ENCODE measurements around the gene FARP1.

The FARP1 gene

GRCh38 chr13:98224557-98224956 lies 81.7 kb downstream of the FARP1 start:
- TF ChIP-seq ZNF416 (tag by site-specific recombination; IDR thresholded peaks at IDR 0.05) = no peak
- TF ChIP-seq ZNF23 (tag by site-specific recombination; IDR thresholded peaks at IDR 0.05; ENCODE audit: borderline replicate concordance) = no peak
- no peak for TF ChIP-seq ZEB2 (tag by site-specific recombination; IDR thresholded peaks at IDR 0.05)
- no peak for TF ChIP-seq ZNF777 (tag by site-specific recombination; IDR thresholded peaks at IDR 0.05; ENCODE audit: borderline replicate concordance)
- TF ChIP-seq IKZF3 (tag by site-specific recombination; IDR thresholded peaks at IDR 0.05) = no peak
- no peak for TF ChIP-seq ZNF837 (tag by site-specific recombination; IDR thresholded peaks at IDR 0.05)
- TF ChIP-seq ZNF600 (tag by site-specific recombination; IDR thresholded peaks at IDR 0.05) = no peak
- TF ChIP-seq ZNF248 (tag by site-specific recombination; IDR thresholded peaks at IDR 0.05) = no peak
- TF ChIP-seq ZNF266 (tag by site-specific recombination; IDR thresholded peaks at IDR 0.05; ENCODE audit: low read depth) = no peak
- no peak for TF ChIP-seq PRDM10 (tag by site-specific recombination; IDR thresholded peaks at IDR 0.05)
- no peak for TF ChIP-seq PRDM6 (tag by site-specific recombination; IDR thresholded peaks at IDR 0.05)
- TF ChIP-seq ZNF362 (tag by site-specific recombination; IDR thresholded peaks at IDR 0.05) = no peak
- no peak for TF ChIP-seq ZNF175 (tag by site-specific recombination; IDR thresholded peaks at IDR 0.05)
- TF ChIP-seq ZNF169 (tag by site-specific recombination; IDR thresholded peaks at IDR 0.05) = no peak
- no peak for TF ChIP-seq ZNF707 (tag by site-specific recombination; IDR thresholded peaks at IDR 0.05)
- TF ChIP-seq SETDB1 (IDR thresholded peaks at IDR 0.05; ENCODE audit: insufficient read length, low read length) = no peak
- Histone ChIP-seq H3K27ac (ENCODE audit: extremely low read depth, low read depth, low read length) (no peak overlapping the region), H3K9me3 (ENCODE audit: control insufficient read depth, insufficient read depth, low read depth, low read length) (no peaks in the 10 kb centered on the region), H3K4me3 (ENCODE audit: low read depth, low read length) (no peak overlapping the region), H3K36me3 (ENCODE audit: control insufficient read depth in 2 of 2, insufficient read depth in 1 of 2, low read length in 2 of 2) (peaks cover 0 to 2% of the 10 kb centered on the region in 2 experiments; a peak in 1 of 3 replicates), H3K4me1 (ENCODE audit: control insufficient read depth, insufficient read depth, low read length) (peaks cover 13% of the 10 kb centered on the region)
- ChIA-PET CTCF (no interaction called here), POLR2A (no interaction called here)

- peaks cover 13% of the 10 kb centered on the region for H3K4me1 ChIP-seq (ENCODE audit: control insufficient read depth, insufficient read depth, low read length)
- ChIA-PET CTCF (no interaction called here), POLR2A (no interaction called here)
- H3K9me3 ChIP-seq (ENCODE audit: control insufficient read depth, insufficient read depth, low read depth, low read length) = no peaks in the 10 kb centered on the region
- no peak overlapping the region for H3K4me3 ChIP-seq (ENCODE audit: low read depth, low read length)
- no peak overlapping the region for H3K27ac ChIP-seq (ENCODE audit: extremely low read depth, low read depth, low read length)
- H3K36me3 ChIP-seq (ENCODE audit: control insufficient read depth in 2 of 2, insufficient read depth in 1 of 2, low read length in 2 of 2) = peaks cover 0 to 2% of the 10 kb centered on the region in 2 experiments; a peak in 1 of 3 replicates
- TF ChIP-seq ZBTB48 (tag by site-specific recombination; IDR thresholded peaks at IDR 0.05) (no peak), ZBTB6 (tag by site-specific recombination; IDR thresholded peaks at IDR 0.05) (no peak), CTCF (tag by site-specific recombination; IDR thresholded peaks at IDR 0.05) (no peak), ZNF768 (tag by site-specific recombination; IDR thresholded peaks at IDR 0.05) (no peak), ZNF623 (tag by site-specific recombination; IDR thresholded peaks at IDR 0.05) (no peak), ZNF155 (tag by site-specific recombination; IDR thresholded peaks at IDR 0.05) (no peak), HIC1 (tag by site-specific recombination; IDR thresholded peaks at IDR 0.05) (no peak)
These were observed 82.4 kb downstream of the FARP1 start for GRCh38 chr13:98225036-98225940.
